Ishikawa (cell line): ENCODE data around the gene CLDND2.

Source experiments
- CEBPB ChIP-seq: IDR thresholded peaks from 2 replicates; pipeline ENCODE4 v1.6.1; 2012
- CREB1 ChIP-seq: IDR thresholded peaks from 2 replicates; pipeline ENCODE4 v1.6.1; 2012; ENCODE audit warnings: low read depth
- EGR1 ChIP-seq: IDR thresholded peaks from 2 replicates; pipeline ENCODE4 v1.6.1; 2012
- EP300 ChIP-seq: IDR thresholded peaks from 2 replicates; pipeline ENCODE4 v1.6.1; 2012; ENCODE audit warnings: borderline replicate concordance
- FOXM1 ChIP-seq: IDR thresholded peaks from 2 replicates; pipeline ENCODE4 v1.6.1; 2012; ENCODE audit warnings: low read depth, borderline replicate concordance
- NFIC ChIP-seq: IDR thresholded peaks from 2 replicates; pipeline ENCODE4 v1.6.1; 2012
- RAD21 ChIP-seq: IDR thresholded peaks from 2 replicates; pipeline ENCODE4 v1.6.1; 2012; ENCODE audit warnings: low read depth
- TAF1 ChIP-seq: IDR thresholded peaks from 2 replicates; pipeline ENCODE4 v1.6.1; 2012; ENCODE audit warnings: low read depth, mild to moderate bottlenecking
- TCF12 ChIP-seq: IDR thresholded peaks from 2 replicates; pipeline ENCODE4 v1.6.1; 2012; ENCODE audit warnings: low read depth
- TEAD4 ChIP-seq: IDR thresholded peaks from 2 replicates; pipeline ENCODE4 v1.6.1; 2012
- YY1 ChIP-seq: IDR thresholded peaks from 2 replicates; pipeline ENCODE4 v1.6.1; 2012; ENCODE audit warnings: low read depth
- ZBTB7A ChIP-seq: IDR thresholded peaks from 2 replicates; pipeline ENCODE4 v1.6.1; 2012; ENCODE audit warnings: low read depth
- TF ChIP-seq, protein P1 (sequence below): IDR thresholded peaks from 2 replicates; pipeline ENCODE4 v1.6.1; 2012; ENCODE audit warnings: low read depth, mild to moderate bottlenecking
- TF ChIP-seq, protein P2 (sequence below): IDR thresholded peaks from 2 replicates; pipeline ENCODE4 v1.6.1; 2012
- TF ChIP-seq, protein P3 (sequence below): IDR thresholded peaks from 2 replicates; pipeline ENCODE4 v1.6.1; 2012

CLDND2 gene, protein sequence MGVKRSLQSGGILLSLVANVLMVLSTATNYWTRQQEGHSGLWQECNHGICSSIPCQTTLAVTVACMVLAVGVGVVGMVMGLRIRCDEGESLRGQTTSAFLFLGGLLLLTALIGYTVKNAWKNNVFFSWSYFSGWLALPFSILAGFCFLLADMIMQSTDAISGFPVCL

DNA sequence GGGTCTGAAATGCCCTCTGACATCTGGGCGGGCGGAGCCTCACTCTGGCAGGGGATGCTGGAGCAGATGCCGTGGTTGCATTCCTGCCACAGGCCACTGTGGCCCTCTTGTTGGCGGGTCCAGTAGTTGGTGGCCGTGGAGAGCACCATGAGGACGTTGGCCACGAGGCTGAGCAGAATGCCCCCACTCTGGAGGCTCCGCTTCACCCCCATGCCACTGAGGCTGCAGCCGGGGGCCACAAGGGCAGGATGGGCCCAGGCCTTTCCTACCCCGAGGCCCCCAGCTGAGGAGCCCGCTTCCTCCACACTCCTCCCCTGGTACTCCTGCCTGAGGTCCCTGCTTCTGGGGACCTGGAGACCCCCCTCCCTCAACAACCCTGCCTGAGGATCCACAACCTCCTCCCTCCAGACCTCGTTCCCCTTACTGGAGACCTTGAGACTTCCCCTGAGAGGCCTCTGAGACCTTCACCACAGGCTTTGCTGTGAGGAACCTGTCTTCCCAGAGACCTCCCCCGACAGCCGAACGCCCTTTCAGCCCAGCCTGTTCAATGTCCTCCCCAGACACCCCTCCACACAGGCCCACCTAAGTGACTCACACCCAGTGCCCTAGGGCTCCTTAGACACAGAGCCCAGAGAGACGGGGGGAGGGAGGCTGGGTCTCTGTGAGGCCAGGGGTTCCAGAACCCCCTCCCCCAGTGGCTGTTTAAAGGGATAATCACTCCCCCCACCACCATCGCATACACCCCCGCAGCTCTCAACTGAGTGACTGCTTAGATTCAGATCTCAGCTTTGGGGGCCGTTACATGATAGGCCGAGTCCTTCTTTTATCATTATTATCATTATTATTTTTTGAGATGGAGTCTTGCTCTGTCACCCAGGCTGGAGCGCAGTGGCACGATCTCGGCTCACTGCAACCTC, at the start of gene CLDND2:
Gene CLDND2 (minus strand): TSS at position 638 of the 917 bp plus-strand sequence. CDS start 426 bp downstream, at position 212.
- TF ChIP-seq EP300 (no peak), TEAD4 (no peak), FOXM1 (no peak), CREB1 (no peak), TCF12 (no peak), TAF1 (no peak)
- TF ChIP-seq, protein P1, sequence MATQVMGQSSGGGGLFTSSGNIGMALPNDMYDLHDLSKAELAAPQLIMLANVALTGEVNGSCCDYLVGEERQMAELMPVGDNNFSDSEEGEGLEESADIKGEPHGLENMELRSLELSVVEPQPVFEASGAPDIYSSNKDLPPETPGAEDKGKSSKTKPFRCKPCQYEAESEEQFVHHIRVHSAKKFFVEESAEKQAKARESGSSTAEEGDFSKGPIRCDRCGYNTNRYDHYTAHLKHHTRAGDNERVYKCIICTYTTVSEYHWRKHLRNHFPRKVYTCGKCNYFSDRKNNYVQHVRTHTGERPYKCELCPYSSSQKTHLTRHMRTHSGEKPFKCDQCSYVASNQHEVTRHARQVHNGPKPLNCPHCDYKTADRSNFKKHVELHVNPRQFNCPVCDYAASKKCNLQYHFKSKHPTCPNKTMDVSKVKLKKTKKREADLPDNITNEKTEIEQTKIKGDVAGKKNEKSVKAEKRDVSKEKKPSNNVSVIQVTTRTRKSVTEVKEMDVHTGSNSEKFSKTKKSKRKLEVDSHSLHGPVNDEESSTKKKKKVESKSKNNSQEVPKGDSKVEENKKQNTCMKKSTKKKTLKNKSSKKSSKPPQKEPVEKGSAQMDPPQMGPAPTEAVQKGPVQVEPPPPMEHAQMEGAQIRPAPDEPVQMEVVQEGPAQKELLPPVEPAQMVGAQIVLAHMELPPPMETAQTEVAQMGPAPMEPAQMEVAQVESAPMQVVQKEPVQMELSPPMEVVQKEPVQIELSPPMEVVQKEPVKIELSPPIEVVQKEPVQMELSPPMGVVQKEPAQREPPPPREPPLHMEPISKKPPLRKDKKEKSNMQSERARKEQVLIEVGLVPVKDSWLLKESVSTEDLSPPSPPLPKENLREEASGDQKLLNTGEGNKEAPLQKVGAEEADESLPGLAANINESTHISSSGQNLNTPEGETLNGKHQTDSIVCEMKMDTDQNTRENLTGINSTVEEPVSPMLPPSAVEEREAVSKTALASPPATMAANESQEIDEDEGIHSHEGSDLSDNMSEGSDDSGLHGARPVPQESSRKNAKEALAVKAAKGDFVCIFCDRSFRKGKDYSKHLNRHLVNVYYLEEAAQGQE, result no peak

DNA sequence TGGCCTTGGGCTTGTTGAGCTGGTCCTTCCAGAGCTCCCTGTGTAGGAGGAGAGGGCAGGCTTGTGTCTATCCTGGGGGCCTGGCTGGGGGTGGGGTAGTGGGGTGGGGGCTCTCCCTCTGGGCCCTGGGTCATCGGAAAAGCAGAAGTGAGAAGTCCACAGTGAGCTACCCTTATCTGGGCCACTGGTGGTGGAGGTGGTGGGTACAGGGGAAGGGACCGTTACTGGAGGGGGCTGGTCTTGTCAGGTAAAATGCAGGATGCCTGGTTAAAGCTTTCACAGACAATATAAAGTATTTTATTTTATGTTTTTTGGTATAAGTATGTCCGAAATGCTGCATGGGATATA, 49.0 kb upstream of the CLDND2 start:
- TF ChIP-seq EP300 (no peak), EGR1 (no peak), RAD21 (no peak), CEBPB (no peak), TAF1 (no peak), YY1 (no peak), TEAD4 (no peak), NFIC (no peak), TCF12 (no peak), FOXM1 (no peak), ZBTB7A (no peak), CREB1 (no peak)
- TF ChIP-seq, protein P2, sequence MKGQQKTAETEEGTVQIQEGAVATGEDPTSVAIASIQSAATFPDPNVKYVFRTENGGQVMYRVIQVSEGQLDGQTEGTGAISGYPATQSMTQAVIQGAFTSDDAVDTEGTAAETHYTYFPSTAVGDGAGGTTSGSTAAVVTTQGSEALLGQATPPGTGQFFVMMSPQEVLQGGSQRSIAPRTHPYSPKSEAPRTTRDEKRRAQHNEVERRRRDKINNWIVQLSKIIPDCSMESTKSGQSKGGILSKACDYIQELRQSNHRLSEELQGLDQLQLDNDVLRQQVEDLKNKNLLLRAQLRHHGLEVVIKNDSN, result no peak
- TF ChIP-seq, protein P3, sequence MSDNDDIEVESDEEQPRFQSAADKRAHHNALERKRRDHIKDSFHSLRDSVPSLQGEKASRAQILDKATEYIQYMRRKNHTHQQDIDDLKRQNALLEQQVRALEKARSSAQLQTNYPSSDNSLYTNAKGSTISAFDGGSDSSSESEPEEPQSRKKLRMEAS, result no peak
- TF ChIP-seq, protein P1, result no peak

DNA sequence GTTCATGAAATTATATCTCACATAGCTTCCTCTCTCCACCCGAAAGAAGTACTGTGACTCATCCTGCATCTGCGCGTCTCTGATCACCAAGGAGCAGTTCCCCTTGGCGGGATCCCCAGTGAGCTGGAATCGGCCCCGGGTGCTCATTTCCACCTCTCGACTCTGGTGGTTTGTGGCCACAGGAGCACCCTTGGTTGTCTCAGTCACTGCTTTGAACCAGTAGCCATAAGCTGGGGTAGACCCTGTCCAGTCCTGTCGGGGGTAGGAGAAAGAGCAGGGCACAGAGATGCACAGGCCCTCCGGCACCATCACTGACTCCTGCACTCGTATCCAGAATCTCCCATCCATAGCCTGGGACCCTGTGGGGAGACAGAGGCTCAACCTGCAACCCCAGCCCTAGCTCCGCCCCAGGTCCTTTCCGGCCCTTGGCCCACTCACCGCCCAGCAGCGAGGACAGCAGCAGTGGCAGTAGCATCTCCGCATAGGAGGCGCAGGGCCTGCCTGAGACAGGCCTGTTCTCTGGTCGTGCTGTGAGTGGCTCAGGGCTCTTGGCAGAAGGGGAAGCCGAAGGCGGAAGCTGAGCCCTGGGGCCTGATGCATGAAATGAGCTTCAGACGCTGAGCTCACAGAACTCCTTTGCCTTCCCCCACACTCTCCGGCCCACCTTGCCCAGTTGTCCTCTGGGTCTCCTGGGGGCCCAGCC, 48.5 kb upstream of the CLDND2 start, which contains the start of gene SIGLEC10:
Gene SIGLEC10 (minus strand): TSS at position 536 of the 703 bp plus-strand sequence. CDS start 61 bp downstream, at position 475.
- TF ChIP-seq CEBPB (no peak), TCF12 (no peak), TEAD4 (no peak), TAF1 (no peak), EGR1 (no peak), YY1 (no peak), CREB1 (no peak), ZBTB7A (no peak), EP300 (no peak), RAD21 (no peak), NFIC (no peak), FOXM1 (no peak)
- TF ChIP-seq, protein P1, result no peak
- TF ChIP-seq, protein P2, result no peak
- TF ChIP-seq, protein P3, result no peak
